PC-9 (cell line): ENCODE data around the gene F5. TPM values are rescaled to one million over a fixed set of nuclear protein-coding genes. Genes with fewer than 3 reads are reported as not detected.

Experiments
- BruUV-seq: library from RNA; stranded (reverse); fragments of 400-500 nt; replicated peaks from 2 replicates; lab custom pipeline; 2021; lab: Mats Ljungman, UMichigan
- CTCF ChIA-PET: fragments of 300-600 bp; sonication (Branson Sonifier 250); formaldehyde crosslinking; loops from one replicate; lab custom pipeline; 2022; ENCODE audit warnings: antibody characterized with exemption; lab: Charles Lee
- POLR2A ChIA-PET: fragments of 300-600 bp; sonication (Branson Sonifier 250); formaldehyde crosslinking; loops from one replicate; lab custom pipeline; 2022; ENCODE audit warnings: antibody characterized with exemption; ENCODE audit not compliant: unreplicated experiment; lab: Charles Lee
- DNase-seq, 2 experiments: peaks; one replicate each; pipeline versions ENCODE4 v3.0.0 to v3.0.0-alpha.2; 2015 to 2022; ENCODE audit warnings: mixed read lengths in 1 of 2
- H2AFZ ChIP-seq: fragments of 200-600 bp; sonication (generic); 2 replicates; pipeline ENCODE4 v1.8.1; 2017; ENCODE audit warnings: antibody characterized with exemption
- H3F3A ChIP-seq: fragments of 200-600 bp; sonication (generic); 2 replicates; pipeline ENCODE4 v1.8.1; 2017; ENCODE audit warnings: antibody characterized with exemption, mild to moderate bottlenecking, low read depth; ENCODE audit not compliant: insufficient read depth
- H3K27ac ChIP-seq: fragments of 200-600 bp; sonication (generic); 2 replicates; pipeline ENCODE4 v1.6.1; 2016; ENCODE audit warnings: mixed run types
- H3K27me3 ChIP-seq: fragments of 200-600 bp; sonication (generic); 2 replicates; pipeline ENCODE4 v1.6.1; 2016; ENCODE audit warnings: low read depth, mixed run types; ENCODE audit not compliant: insufficient read depth
- H3K36me3 ChIP-seq: fragments of 200-600 bp; sonication (generic); 2 replicates; pipeline ENCODE4 v1.6.1; 2016; ENCODE audit warnings: low read depth, mixed run types
- H3K4me1 ChIP-seq: fragments of 200-600 bp; sonication (generic); replicated peaks from 2 replicates; pipeline ENCODE4 v1.6.1; 2016; ENCODE audit warnings: mixed run types; ENCODE audit not compliant: insufficient read depth
- H3K4me2 ChIP-seq: fragments of 200-600 bp; sonication (generic); 2 replicates; pipeline ENCODE4 v1.6.1; 2017; ENCODE audit warnings: mixed run types
- H3K4me3 ChIP-seq: fragments of 200-600 bp; sonication (generic); 2 replicates; pipeline ENCODE4 v1.6.1; 2016; ENCODE audit warnings: mixed run types
- H3K79me2 ChIP-seq: fragments of 200-600 bp; sonication (generic); 2 replicates; pipeline ENCODE4 v1.6.1; 2017; ENCODE audit warnings: low read depth, mixed run types
- H3K9me2 ChIP-seq: fragments of 200-600 bp; sonication (generic); 2 replicates; pipeline ENCODE4 v1.8.1; 2017; ENCODE audit warnings: mild to moderate bottlenecking; ENCODE audit not compliant: insufficient read depth
- H3K9me3 ChIP-seq: fragments of 200-600 bp; sonication (generic); 2 replicates; pipeline ENCODE4 v1.8.1; 2016; ENCODE audit warnings: low read depth; ENCODE audit not compliant: insufficient read depth
- H4K20me1 ChIP-seq: fragments of 200-600 bp; sonication (generic); 2 replicates; pipeline ENCODE4 v1.8.1; 2017; ENCODE audit not compliant: insufficient read depth
- CTCF ChIP-seq: fragments of 200-600 bp; sonication (generic); conservative IDR thresholded peaks from 2 replicates; pipeline ENCODE4 v1.6.1; 2017; ENCODE audit warnings: mixed run types, antibody characterized with exemption, mild to moderate bottlenecking, moderate library complexity
- EZH2 ChIP-seq: fragments of 200-600 bp; sonication (generic); IDR thresholded peaks from 2 replicates; pipeline ENCODE4 v1.8.0; 2017; ENCODE audit warnings: antibody characterized with exemption, low read depth
- intact Hi-C: fragments of 100-400 bp; cut with micrococcal nuclease; formaldehyde crosslinking; loops from one replicate; pipeline ENCODE4 v1.10.0; 2022; ENCODE audit not compliant: unreplicated experiment
- total RNA-seq: library from RNA; stranded (reverse); gene quantifications from 2 replicates; pipeline ENCODE4 v1.2.3, GENCODE V29; 2021

Gene F5
- total RNA-seq, 1 experiment from 2014 or later, result not detected

- DNase-seq, result no peak
- Histone ChIP-seq H3K9me2 (no peaks in the 10 kb centered on the region), H3K79me2 (peaks cover 65% of the 10 kb centered on the region), H3K27ac (no peak overlapping the region), H4K20me1 (no peaks in the 10 kb centered on the region), H3K36me3 (peaks cover 10% of the 10 kb centered on the region; the same call in 1 of the 2 replicates), H2AFZ (no peak overlapping the region), H3K4me3 (no peak overlapping the region), H3K27me3 (no peaks in the 10 kb centered on the region), H3K4me1 (peaks cover 32% of the 10 kb centered on the region), H3F3A (no peaks in the 10 kb centered on the region), H3K4me2 (0 out of 2 replicates have a peak overlapping the region, but pooled peaks have one; percentile 13), H3K9me3 (no peaks in the 10 kb centered on the region)
- no TSS peak for BruUV-seq
- CTCF ChIA-PET, result interaction anchor here (0.6 to 0.7 kb wide), 2 partner anchors 32 to 67 kb away, joined by 3 to 4 read pairs; no protein-coding TSS in a partner anchor
- POLR2A ChIA-PET, result no interaction called here
- intact Hi-C loops, result loop anchor here (10.0 kb wide), 1 partner anchor 315 kb away; the partner anchor contains the start of gene METTL18
- TF ChIP-seq CTCF (no peak), EZH2 (no peak)
Observed at GRCh38 chr1:169479363-169480066, 106.8 kb downstream of the F5 start.

GRCh38 chr1:169478094-169478672 is 108.1 kb downstream of the F5 start:
- Histone ChIP-seq H3F3A (no peaks in the 10 kb centered on the region), H3K27me3 (no peaks in the 10 kb centered on the region), H4K20me1 (no peaks in the 10 kb centered on the region), H3K79me2 (peaks cover 52% of the 10 kb centered on the region), H3K9me3 (no peaks in the 10 kb centered on the region), H2AFZ (no peak overlapping the region), H3K4me2 (no peak overlapping the region), H3K4me1 (peaks cover 19% of the 10 kb centered on the region), H3K9me2 (no peaks in the 10 kb centered on the region), H3K27ac (no peak overlapping the region), H3K36me3 (peaks cover 11% of the 10 kb centered on the region; the same call in 1 of the 2 replicates), H3K4me3 (no peak overlapping the region)
- POLR2A ChIA-PET, result no interaction called here
- no peak for TF ChIP-seq CTCF
- no peak for TF ChIP-seq EZH2
- intact Hi-C loops, result no loop called here
- no TSS peak for BruUV-seq
- CTCF ChIA-PET, result no interaction called here
- no peak for DNase-seq

DNA sequence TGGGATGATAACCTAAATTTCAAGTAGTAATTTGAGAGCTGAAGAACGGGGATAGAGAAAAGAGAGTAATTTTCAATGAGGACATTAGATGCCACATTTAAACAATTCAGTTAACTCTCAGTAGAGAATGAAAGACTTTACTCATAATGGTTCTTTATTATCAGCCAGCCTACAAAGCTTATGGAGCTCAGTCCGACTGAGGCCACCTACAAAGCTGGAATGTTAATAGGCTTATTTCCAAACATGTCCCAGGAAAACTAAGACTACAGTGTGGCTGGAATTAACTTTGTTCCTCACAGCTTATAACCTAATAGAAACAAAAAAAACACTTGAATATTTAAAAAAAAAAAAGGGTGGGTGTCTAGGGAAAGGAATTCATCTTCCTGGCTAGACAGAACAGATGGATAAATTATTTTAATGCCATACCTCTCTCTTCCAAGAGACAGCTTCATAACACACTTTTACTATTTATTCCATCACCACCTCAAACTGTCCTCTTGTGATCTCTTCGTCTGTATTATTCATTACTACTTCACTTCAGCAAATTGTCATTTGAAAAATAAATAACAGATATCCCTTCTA is 110.4 kb downstream of the F5 start:
- BruUV-seq, result no TSS peak
- no peak overlapping the region for H3K4me3 ChIP-seq
- TF ChIP-seq EZH2 (no peak), CTCF (no peak)
- H4K20me1 ChIP-seq, result no peaks in the 10 kb centered on the region
- H2AFZ ChIP-seq, result no peak overlapping the region
- H3K4me1 ChIP-seq, result peaks cover 11% of the 10 kb centered on the region
- no peaks in the 10 kb centered on the region for H3K27me3 ChIP-seq
- H3K79me2 ChIP-seq, result peaks cover 30% of the 10 kb centered on the region
- POLR2A ChIA-PET, result interaction anchor here (0.7 kb wide), 1 partner anchor 1142 kb away, joined by 5 read pairs; no protein-coding TSS in a partner anchor
- peaks cover 4% of the 10 kb centered on the region; the same call in 1 of the 2 replicates for H3F3A ChIP-seq
- no peak for DNase-seq
- CTCF ChIA-PET, result no interaction called here
- intact Hi-C loops, result no loop called here
- H3K4me2 ChIP-seq, result no peak overlapping the region
- peaks cover 11% of the 10 kb centered on the region; the same call in 1 of the 2 replicates for H3K36me3 ChIP-seq
- H3K9me3 ChIP-seq, result no peaks in the 10 kb centered on the region
- H3K9me2 ChIP-seq, result no peaks in the 10 kb centered on the region
- no peak overlapping the region for H3K27ac ChIP-seq
